Stimulated activated CD4-positive, alpha-beta T cell treated with anti-CD3 and anti-CD28 coated beads, Interleukin-1b, Interleukin-23, amount 100 ng/mL, for 1 hour (primary cell): ENCODE data around the gene VHLL.
"Not testable (repeated sequence)": the region's sequence is repeated elsewhere in the genome, so short reads cannot be mapped to it uniquely, and the experiment has no call there.

Source experiments
- DNase-seq, 2 donors: peaks; one replicate each; pipeline ENCODE4 v3.0.0-alpha.2; 2020; ENCODE audit warnings: low read depth in 2 of 2

The VHLL gene

GRCh38 chr1:156298852-156299357 lies at the start of gene VHLL:
Gene VHLL, minus strand, starts transcription at chr1:156299307. Its CDS starts 118 bp downstream, at chr1:156299189.
- DNase-seq: no peak

GRCh38 chr1:156347331-156347730 lies 48.2 kb upstream of the VHLL start:
- no peak for DNase-seq

- DNase-seq: no peak
These were observed 47.5 kb upstream of the VHLL start for GRCh38 chr1:156346636-156347035.

GRCh38 chr1:156346035-156346434 lies 46.9 kb upstream of the VHLL start:
- not testable (repeated sequence) for DNase-seq

GRCh38 chr1:156344409-156344808 lies 45.3 kb upstream of the VHLL start:
- no peak for DNase-seq

GRCh38 chr1:156342166-156342955 lies 43.3 kb upstream of the VHLL start:
- DNase-seq: no peak

- peak; percentile 97 for DNase-seq
These were observed 39.3 kb upstream of the VHLL start, which contains the start of the genes CCT3 and TSACC for GRCh38 chr1:156338180-156338976. Gene CCT3, minus strand, starts transcription at chr1:156338292. Its CDS starts 108 bp downstream, at chr1:156338184. Gene TSACC, plus strand, starts transcription at chr1:156338526. Its CDS starts 1,232 bp downstream, at chr1:156339758.

- DNase-seq: peak in 1 of 2 donors; percentile 15
These were observed 38.7 kb upstream of the VHLL start for GRCh38 chr1:156337888-156338179.

- no peak for DNase-seq
These were observed 38.2 kb upstream of the VHLL start for GRCh38 chr1:156337052-156337887.

- DNase-seq: no peak
These were observed 37.1 kb upstream of the VHLL start for GRCh38 chr1:156336242-156336641.

GRCh38 chr1:156323179-156323578 lies 24.1 kb upstream of the VHLL start:
- DNase-seq: not testable (repeated sequence)

- DNase-seq: no peak
These were observed 21.5 kb upstream of the VHLL start for GRCh38 chr1:156320560-156320959.

GRCh38 chr1:156319664-156320063 lies 20.6 kb upstream of the VHLL start:
- no peak for DNase-seq

- no peak for DNase-seq
These were observed 17.8 kb upstream of the VHLL start for GRCh38 chr1:156316909-156317308.

GRCh38 chr1:156310962-156311361 lies 11.9 kb upstream of the VHLL start:
- DNase-seq: no peak

GRCh38 chr1:156308078-156308477 lies 9.0 kb upstream of the VHLL start:
- DNase-seq: no peak

GRCh38 chr1:156305215-156305614 lies 6.1 kb upstream of the VHLL start:
- DNase-seq: no peak

GRCh38 chr1:156303241-156303640 lies 4.1 kb upstream of the VHLL start:
- no peak for DNase-seq

- DNase-seq: peak in 1 of 2 donors; percentile 7
These were observed 3.6 kb downstream of the VHLL start, which contains the start of gene GLMP for GRCh38 chr1:156295391-156295947. Gene GLMP, minus strand, starts transcription at chr1:156295679. Its CDS starts 34 bp downstream, at chr1:156295645.

GRCh38 chr1:156293895-156294294 lies 5.2 kb downstream of the VHLL start:
- no peak for DNase-seq

GRCh38 chr1:156293098-156293434 lies 6.0 kb downstream of the VHLL start:
- no peak for DNase-seq
